K562 (cell line): ENCODE results near the gene BHLHE23. TPM values are rescaled to one million over a fixed set of nuclear protein-coding genes. Genes with fewer than 3 reads are reported as not detected.

Experiments
- CBX5 ChIP-seq: IDR thresholded peaks from 2 replicates; pipeline ENCODE4 v1.6.1; 2014; ENCODE audit warnings: low read depth, borderline replicate concordance
- DEAF1 ChIP-seq: fragments of 450-650 bp; formaldehyde crosslinking; IDR thresholded peaks from 2 replicates; pipeline ENCODE4 v1.4.0; 2020; ENCODE audit warnings: mild to moderate bottlenecking, moderate library complexity
- KLF6 ChIP-seq: fragments of 250-450 bp; sonication (Bioruptor Pico); IDR thresholded peaks from 2 replicates; pipeline ENCODE4 v1.4.0; 2020; ENCODE audit warnings: mild to moderate bottlenecking, moderate library complexity, borderline replicate concordance
- NCOA2 ChIP-seq, 2 experiments: fragments of 450-650 bp; IDR thresholded peaks; 2 replicates each; pipeline ENCODE4 v1.6.1; 2018; ENCODE audit warnings: mild to moderate bottlenecking in 2 of 2, moderate library complexity in 1 of 2; ENCODE audit not compliant: partially characterized antibody in 2 of 2
- POLR2H ChIP-seq: IDR thresholded peaks from 2 replicates; pipeline ENCODE4 v1.6.1; 2016; ENCODE audit warnings: missing genetic modification characterization, low read depth, mild to moderate bottlenecking, control low read depth, missing compliant biosample characterization, moderate library complexity
- RBM22 ChIP-seq: fragments of 200-400 bp; formaldehyde crosslinking; IDR thresholded peaks from 2 replicates; pipeline ENCODE4 v1.6.1; 2018; ENCODE audit warnings: low read length, low read depth; ENCODE audit not compliant: poor library complexity, severe bottlenecking
- ZBTB7A ChIP-seq: IDR thresholded peaks from 2 replicates; pipeline ENCODE4 v1.6.1; 2011; ENCODE audit warnings: low read depth, mild to moderate bottlenecking, low read length, moderate library complexity, borderline replicate concordance; ENCODE audit not compliant: control insufficient read depth
- ZNF217 ChIP-seq: sonication (generic); formaldehyde crosslinking; IDR thresholded peaks from 2 replicates; pipeline ENCODE4 v1.8.0; 2022; ENCODE audit warnings: mild to moderate bottlenecking, missing genetic modification reagents
- polyA plus RNA-seq, 8 experiments: library from polyadenylated mRNA; depleted of rRNA in 4 of 8; stranded (reverse) in 5 of 8; unstranded in 3 of 8; fragments of >200 nt; fragmentation: Nextera tagmentation in 2 of 8; fragmentation: Illumina TruSeq in 1 of 8; extraction: Ambion mirVana in 2 of 8; extraction: Trizol in 1 of 8; gene quantifications; 2 replicates each; pipeline versions ENCODE4 v1.2.1 to v1.2.3, GENCODE V29; 2011 to 2014; ENCODE audit warnings: inconsistent platforms in 1 of 8, missing spikeins in 1 of 8
- total RNA-seq, 7 experiments: library from RNA; depleted of rRNA in 6 of 7; stranded (reverse); fragments of >200 nt in 6 of 7; fragmentation: Illumina TruSeq in 2 of 7; extraction: Trizol in 2 of 7; gene quantifications; 2 replicates each; pipeline versions ENCODE4 v1.2.1 to v1.2.3, GENCODE V29; 2011 to 2021; ENCODE audit warnings: low replicate concordance in 1 of 7
- TF ChIP-seq, protein P1 (sequence below): sonication (generic); formaldehyde crosslinking; IDR thresholded peaks from 2 replicates; pipeline ENCODE4 v1.8.0; 2023; ENCODE audit warnings: missing genetic modification reagents, mild to moderate bottlenecking, borderline replicate concordance
- TF ChIP-seq, protein P2 (sequence below): sonication (generic); formaldehyde crosslinking; IDR thresholded peaks from 2 replicates; pipeline ENCODE4 v1.8.0; 2022; ENCODE audit warnings: mild to moderate bottlenecking, missing genetic modification reagents

The BHLHE23 gene
- total and polyA plus RNA-seq, 9 of the 15 experiments (the other 6 are each of a cell fraction or from before 2014, with no cell fraction given), result not detected

DNA sequence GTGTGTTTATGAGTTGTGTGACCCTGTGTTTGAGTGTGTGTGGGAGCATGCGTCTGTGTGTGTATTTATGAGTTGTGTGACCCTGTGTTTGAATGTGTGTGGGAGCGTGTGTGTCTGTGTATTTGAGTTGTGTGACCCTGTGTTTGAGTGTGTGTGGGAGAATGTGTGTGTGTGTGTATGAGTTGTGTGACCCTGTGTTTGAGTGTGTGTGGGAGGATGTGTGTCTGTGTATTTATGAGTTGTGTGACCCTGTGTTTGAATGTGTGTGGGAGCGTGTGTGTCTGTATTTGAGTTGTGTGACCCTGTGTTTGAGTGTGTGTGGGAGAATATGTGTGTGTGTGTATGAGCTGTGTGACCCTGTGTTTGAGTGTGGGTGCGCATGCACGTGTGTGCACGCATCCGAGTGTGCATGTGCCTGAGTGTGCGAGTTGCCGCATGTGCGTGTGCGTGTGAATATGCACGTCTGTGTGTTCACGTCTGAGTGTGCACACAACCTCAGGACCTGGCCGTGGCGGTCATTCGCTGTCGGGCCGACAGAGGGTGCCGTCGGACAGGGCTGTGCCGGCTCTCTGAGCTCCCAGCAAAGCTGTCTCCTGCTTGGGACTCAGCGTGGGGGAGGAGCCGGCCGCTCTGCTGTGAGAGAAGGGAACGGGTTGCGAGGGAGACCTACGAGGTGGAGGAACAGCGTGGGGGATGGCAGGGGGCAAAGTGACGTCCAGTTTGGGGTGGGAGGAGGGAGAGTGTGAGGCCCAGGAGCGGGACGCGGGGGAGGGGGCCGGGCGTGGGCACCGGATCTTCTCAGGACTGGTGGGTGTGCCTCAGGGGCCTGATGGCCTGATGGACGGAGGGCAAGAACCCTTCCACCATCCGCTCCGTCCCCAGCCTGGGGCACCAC, 34.6 kb downstream of the BHLHE23 start (continued):
- TF ChIP-seq, protein P1, sequence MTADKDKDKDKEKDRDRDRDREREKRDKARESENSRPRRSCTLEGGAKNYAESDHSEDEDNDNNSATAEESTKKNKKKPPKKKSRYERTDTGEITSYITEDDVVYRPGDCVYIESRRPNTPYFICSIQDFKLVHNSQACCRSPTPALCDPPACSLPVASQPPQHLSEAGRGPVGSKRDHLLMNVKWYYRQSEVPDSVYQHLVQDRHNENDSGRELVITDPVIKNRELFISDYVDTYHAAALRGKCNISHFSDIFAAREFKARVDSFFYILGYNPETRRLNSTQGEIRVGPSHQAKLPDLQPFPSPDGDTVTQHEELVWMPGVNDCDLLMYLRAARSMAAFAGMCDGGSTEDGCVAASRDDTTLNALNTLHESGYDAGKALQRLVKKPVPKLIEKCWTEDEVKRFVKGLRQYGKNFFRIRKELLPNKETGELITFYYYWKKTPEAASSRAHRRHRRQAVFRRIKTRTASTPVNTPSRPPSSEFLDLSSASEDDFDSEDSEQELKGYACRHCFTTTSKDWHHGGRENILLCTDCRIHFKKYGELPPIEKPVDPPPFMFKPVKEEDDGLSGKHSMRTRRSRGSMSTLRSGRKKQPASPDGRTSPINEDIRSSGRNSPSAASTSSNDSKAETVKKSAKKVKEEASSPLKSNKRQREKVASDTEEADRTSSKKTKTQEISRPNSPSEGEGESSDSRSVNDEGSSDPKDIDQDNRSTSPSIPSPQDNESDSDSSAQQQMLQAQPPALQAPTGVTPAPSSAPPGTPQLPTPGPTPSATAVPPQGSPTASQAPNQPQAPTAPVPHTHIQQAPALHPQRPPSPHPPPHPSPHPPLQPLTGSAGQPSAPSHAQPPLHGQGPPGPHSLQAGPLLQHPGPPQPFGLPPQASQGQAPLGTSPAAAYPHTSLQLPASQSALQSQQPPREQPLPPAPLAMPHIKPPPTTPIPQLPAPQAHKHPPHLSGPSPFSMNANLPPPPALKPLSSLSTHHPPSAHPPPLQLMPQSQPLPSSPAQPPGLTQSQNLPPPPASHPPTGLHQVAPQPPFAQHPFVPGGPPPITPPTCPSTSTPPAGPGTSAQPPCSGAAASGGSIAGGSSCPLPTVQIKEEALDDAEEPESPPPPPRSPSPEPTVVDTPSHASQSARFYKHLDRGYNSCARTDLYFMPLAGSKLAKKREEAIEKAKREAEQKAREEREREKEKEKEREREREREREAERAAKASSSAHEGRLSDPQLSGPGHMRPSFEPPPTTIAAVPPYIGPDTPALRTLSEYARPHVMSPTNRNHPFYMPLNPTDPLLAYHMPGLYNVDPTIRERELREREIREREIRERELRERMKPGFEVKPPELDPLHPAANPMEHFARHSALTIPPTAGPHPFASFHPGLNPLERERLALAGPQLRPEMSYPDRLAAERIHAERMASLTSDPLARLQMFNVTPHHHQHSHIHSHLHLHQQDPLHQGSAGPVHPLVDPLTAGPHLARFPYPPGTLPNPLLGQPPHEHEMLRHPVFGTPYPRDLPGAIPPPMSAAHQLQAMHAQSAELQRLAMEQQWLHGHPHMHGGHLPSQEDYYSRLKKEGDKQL, result no peak
- TF ChIP-seq POLR2H (tag), result no peak
- no peak for TF ChIP-seq RBM22
- no peak for TF ChIP-seq CBX5
- peak; percentile 48; the same call in 1 of the 2 replicates for TF ChIP-seq DEAF1 (CRISPR knock-in tag)
- TF ChIP-seq, protein P2, sequence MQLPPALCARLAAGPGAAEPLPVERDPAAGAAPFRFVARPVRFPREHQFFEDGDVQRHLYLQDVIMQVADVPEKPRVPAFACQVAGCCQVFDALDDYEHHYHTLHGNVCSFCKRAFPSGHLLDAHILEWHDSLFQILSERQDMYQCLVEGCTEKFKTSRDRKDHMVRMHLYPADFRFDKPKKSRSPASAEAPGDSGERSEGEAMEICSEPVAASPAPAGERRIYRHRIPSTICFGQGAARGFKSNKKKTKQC, result no peak
- no peak for TF ChIP-seq NCOA2 (IDR thresholded peaks at IDR 0.05; ENCODE audit: partially characterized antibody in 2 of 2)
- no peak for TF ChIP-seq ZBTB7A
- no peak for TF ChIP-seq KLF6 (CRISPR knock-in tag)
- TF ChIP-seq ZNF217 (CRISPR knock-in tag), result no peak
